Smooth muscle cell (in vitro differentiated cells): Measurements from ENCODE around the gene OTX2. TPM values are rescaled to one million over a fixed set of nuclear protein-coding genes. Genes with fewer than 3 reads are reported as not detected.

Experiments
- DNase-seq: peaks from one replicate; lab custom pipeline; 2025; ENCODE audit not compliant: unreplicated experiment; lab: John Stamatoyannopoulos, UW
- H2AFZ ChIP-seq: fragments of 200-600 bp; sonication (generic); 2 replicates; pipeline ENCODE4 v1.6.0; 2016; ENCODE audit warnings: antibody characterized with exemption, low read depth, mild to moderate bottlenecking
- H3F3A ChIP-seq: fragments of 200-600 bp; sonication (generic); 2 replicates; pipeline ENCODE4 v1.6.0; 2017; ENCODE audit warnings: antibody characterized with exemption, low read depth
- H3K27ac ChIP-seq: fragments of 200-600 bp; sonication (generic); 2 replicates; pipeline ENCODE4 v1.5.1; 2016; ENCODE audit warnings: low read depth, mild to moderate bottlenecking
- H3K27me3 ChIP-seq: fragments of 200-600 bp; sonication (generic); 2 replicates; pipeline ENCODE4 v1.6.1; 2016; ENCODE audit warnings: low read depth, mild to moderate bottlenecking
- H3K36me3 ChIP-seq: fragments of 200-600 bp; sonication (generic); 2 replicates; pipeline ENCODE4 v1.5.1; 2016; ENCODE audit warnings: low read depth
- H3K4me1 ChIP-seq: fragments of 200-600 bp; sonication (generic); 2 replicates; pipeline ENCODE4 v1.5.1; 2016; ENCODE audit warnings: low read depth
- H3K4me2 ChIP-seq: fragments of 200-600 bp; sonication (generic); 2 replicates; pipeline ENCODE4 v1.6.0; 2016; ENCODE audit warnings: mild to moderate bottlenecking
- H3K4me3 ChIP-seq: fragments of 200-600 bp; sonication (generic); 2 replicates; pipeline ENCODE4 v1.5.1; 2016; ENCODE audit warnings: mild to moderate bottlenecking
- H3K79me2 ChIP-seq: fragments of 200-600 bp; sonication (generic); 2 replicates; pipeline ENCODE4 v1.6.0; 2016; ENCODE audit warnings: low read depth, mild to moderate bottlenecking
- H3K9ac ChIP-seq: fragments of 200-600 bp; sonication (generic); 2 replicates; pipeline ENCODE4 v1.6.0; 2016; ENCODE audit warnings: low read depth
- H3K9me3 ChIP-seq: fragments of 200-600 bp; sonication (generic); replicated peaks from 2 replicates; pipeline ENCODE4 v1.5.1; 2016; ENCODE audit warnings: low read depth
- H4K20me1 ChIP-seq: fragments of 200-600 bp; sonication (generic); 2 replicates; pipeline ENCODE4 v1.6.0; 2016; ENCODE audit warnings: low read depth
- WGBS: methylation state at CpG from one replicate; pipeline ENCODE4 v1.1.7; 2016; ENCODE audit warnings: low lambda C conversion rate; 5-methylcytosine and 5-hydroxymethylcytosine counted together
- polyA plus RNA-seq: library from polyadenylated mRNA; unstranded; fragments of >200 nt; fragmentation: Nextera tagmentation; extraction: Ambion mirVana; gene quantifications from 2 replicates; pipeline ENCODE4 v1.2.1, GENCODE V29; 2016
- small RNA-seq: library from RNA; depleted of rRNA; stranded (forward); fragments of <200 nt; gene quantifications from one replicate; pipeline ENCODE3, GENCODE V24; 2014
- total RNA-seq: library from RNA; depleted of rRNA; stranded (reverse); fragments of >200 nt; gene quantifications from 2 replicates; pipeline ENCODE4 v1.2.3, GENCODE V29; 2014
- TF ChIP-seq, protein P1 (sequence below): fragments of 200-600 bp; sonication (generic); IDR thresholded peaks from 2 replicates; pipeline ENCODE4 v1.5.1; 2017; ENCODE audit warnings: borderline replicate concordance, mild to moderate bottlenecking, antibody characterized with exemption; ENCODE audit not compliant: insufficient read depth, poor library complexity, severe bottlenecking

OTX2 gene
- total and polyA plus RNA-seq, 2 experiments from 2014 or later, result 0.08 TPM; not detected in 1

GRCh38 chr14:56751471-56751870, 58.8 kb downstream of the OTX2 start:
- Histone ChIP-seq H3K4me1 (peaks cover 11% of the 10 kb centered on the region), H3K4me3 (no peak overlapping the region), H3K79me2 (no peaks in the 10 kb centered on the region), H3K9me3 (no peaks in the 10 kb centered on the region), H4K20me1 (no peaks in the 10 kb centered on the region), H3F3A (no peaks in the 10 kb centered on the region), H3K9ac (no peak overlapping the region), H3K36me3 (no peaks in the 10 kb centered on the region), H3K27me3 (peaks cover 18% of the 10 kb centered on the region), H3K27ac (no peak overlapping the region), H3K4me2 (no peak overlapping the region), H2AFZ (no peak overlapping the region)
- 58% methylated on average over 2 of the region's 2 CpGs for WGBS
- TF ChIP-seq, protein P1, sequence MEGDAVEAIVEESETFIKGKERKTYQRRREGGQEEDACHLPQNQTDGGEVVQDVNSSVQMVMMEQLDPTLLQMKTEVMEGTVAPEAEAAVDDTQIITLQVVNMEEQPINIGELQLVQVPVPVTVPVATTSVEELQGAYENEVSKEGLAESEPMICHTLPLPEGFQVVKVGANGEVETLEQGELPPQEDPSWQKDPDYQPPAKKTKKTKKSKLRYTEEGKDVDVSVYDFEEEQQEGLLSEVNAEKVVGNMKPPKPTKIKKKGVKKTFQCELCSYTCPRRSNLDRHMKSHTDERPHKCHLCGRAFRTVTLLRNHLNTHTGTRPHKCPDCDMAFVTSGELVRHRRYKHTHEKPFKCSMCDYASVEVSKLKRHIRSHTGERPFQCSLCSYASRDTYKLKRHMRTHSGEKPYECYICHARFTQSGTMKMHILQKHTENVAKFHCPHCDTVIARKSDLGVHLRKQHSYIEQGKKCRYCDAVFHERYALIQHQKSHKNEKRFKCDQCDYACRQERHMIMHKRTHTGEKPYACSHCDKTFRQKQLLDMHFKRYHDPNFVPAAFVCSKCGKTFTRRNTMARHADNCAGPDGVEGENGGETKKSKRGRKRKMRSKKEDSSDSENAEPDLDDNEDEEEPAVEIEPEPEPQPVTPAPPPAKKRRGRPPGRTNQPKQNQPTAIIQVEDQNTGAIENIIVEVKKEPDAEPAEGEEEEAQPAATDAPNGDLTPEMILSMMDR, result no peak
- DNase-seq, result no peak

Small RNA genes within 50 kb of the gene (small RNA-seq; reads per million reads assigned to genes)
- not detected for gene RN7SL461P
- gene RNU6-1204P, result not detected

Other genes with a start within 250 kb of the OTX2 start
- 16.0 and 35.5 TPM in 2 replicates for gene TMEM260, start 230.7 kb downstream of the OTX2 start, total RNA-seq
- 10.5 and 13.5 TPM in 2 replicates for gene TMEM260, start 230.7 kb downstream of the OTX2 start, polyA plus RNA-seq